DMS153 treated with DMSO at 0.1 percent for 48 hours (cell line): ENCODE results near the gene GEMIN5.

Source experiments
- DNase-seq: peaks from one replicate; lab custom pipeline; 2025; ENCODE audit not compliant: unreplicated experiment; lab: John Stamatoyannopoulos, UW

Gene GEMIN5

GRCh38 chr5:154850255-154851062 lies 87.6 kb downstream of the GEMIN5 start, which contains the start of gene FAXDC2:
Gene FAXDC2 (minus strand): TSS chr5:154850603. CDS start chr5:154838178, 12,425 bp downstream.
- no peak for DNase-seq

DNA sequence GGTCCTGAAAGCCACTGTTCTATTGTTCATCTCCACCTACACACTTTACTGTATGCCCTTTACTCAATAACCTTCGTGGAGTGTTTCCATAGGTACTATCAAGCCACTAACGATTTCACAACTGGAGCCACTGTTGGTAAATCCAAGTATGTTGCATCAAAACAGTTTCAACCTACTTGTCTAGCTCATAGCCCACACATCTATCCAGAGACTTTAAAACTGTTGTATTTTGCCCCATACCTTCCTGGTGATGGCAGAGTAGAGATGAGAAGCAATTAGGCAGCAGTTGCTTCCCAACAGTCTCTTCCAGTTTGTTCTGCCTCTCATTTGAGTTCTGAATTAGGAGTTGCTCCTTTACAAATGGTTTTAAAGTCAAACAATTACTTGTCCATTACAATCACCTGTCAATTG lies 88.2 kb downstream of the GEMIN5 start:
- no peak for DNase-seq

- DNase-seq = no peak
These were observed 88.7 kb downstream of the GEMIN5 start for GRCh38 chr5:154849264-154849785.

DNA sequence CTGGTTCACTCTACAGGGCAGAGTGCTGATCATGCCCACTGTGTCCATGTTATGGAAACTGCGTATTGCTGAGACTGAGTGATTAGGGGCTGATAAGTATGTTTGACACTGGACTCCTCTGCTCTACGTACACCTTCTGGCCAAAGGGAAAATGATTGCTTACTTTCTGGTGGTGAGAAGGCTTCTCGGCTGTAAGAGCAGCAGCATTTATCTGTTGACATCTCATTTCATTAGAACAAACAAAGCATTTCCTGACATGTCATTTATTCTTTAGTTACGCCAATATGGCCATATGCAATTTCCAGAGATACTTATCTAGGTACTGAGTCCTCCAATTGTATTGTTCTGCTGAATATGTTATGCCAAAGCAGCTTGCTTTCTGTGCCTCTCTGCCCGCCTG lies 93.2 kb downstream of the GEMIN5 start:
- no peak for DNase-seq

GRCh38 chr5:154842689-154843530 lies 95.1 kb downstream of the GEMIN5 start:
- DNase-seq = no peak

DNA sequence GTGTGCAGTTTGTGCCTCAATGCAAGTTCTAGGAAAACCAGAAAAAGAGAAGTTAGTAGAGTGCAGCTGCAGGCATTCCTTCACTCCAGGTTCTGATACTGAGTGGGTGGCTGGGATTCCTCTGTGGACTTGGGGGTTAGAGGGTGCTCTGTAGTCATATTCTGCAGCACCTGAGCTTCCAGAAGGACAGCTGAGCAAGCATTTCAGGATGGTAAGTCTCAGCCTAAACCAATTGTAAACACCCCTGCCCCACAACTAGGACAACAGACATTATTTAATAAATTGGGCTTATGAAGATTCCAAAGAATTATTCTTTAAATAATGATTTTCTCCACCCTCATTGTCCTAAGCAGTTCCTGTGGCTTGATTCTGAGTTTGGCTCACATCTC lies 96.7 kb downstream of the GEMIN5 start:
- no peak for DNase-seq

DNA sequence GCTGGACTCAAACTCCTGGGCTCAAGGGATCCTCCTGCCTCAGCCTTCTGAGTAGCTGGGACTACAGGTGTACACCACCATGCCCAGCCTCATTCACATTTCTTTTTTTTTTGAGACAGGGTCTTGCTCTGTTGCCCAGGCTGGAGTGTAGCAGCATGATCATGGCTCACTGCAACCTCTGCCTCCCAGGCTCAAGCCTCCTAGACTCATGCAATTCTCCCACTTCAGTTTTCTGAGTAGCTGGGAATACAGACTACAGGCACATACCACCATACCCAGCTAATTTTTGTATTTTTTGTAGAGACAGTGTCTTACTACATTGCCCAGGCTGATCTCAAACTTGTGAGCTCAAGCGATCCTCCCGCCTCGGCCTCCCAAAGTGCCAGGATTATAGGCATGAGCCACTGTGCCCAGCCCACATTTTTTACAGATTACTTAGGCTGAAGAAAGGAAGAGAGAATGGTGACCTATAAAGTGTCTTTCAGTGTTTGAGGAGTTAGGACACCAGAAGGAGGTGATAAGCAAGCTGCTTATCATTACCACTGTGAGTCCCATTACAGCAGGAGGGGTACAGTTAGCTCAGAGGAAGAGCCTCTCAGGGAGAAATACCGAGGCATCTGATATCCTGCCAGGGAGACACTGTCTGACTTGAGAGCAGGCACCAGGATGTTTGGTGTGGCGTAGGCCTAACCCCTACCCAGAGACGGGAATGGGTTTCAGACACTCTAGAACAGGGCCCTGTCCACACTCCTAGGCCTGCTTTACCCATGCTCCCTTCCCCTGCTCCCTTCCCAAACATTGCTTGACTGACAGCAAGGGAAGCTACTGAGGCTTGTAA lies 97.4 kb downstream of the GEMIN5 start:
- no peak for DNase-seq
